Tibial nerve (tissue), 4 donors: ENCODE data around the gene PRKG2. TPM values are rescaled to one million over a fixed set of nuclear protein-coding genes. Genes with fewer than 3 reads are reported as not detected.

Experiments
- DNase-seq, 2 donors: peaks; one replicate each; pipeline ENCODE4 v3.0.0-alpha.2; 2019; ENCODE audit warnings: low spot score in 2 of 2
- H3K27ac ChIP-seq, 4 donors: fragments of 200-600 bp; sonication (generic) in 3 of 4; one replicate each; pipeline ENCODE4 v1.5.1; 2017 to 2019; ENCODE audit warnings: mild to moderate bottlenecking in 1 of 4
- H3K27me3 ChIP-seq, 2 donors: fragments of 200-600 bp; sonication (generic) in 1 of 2; one replicate each; pipeline versions ENCODE4 v1.5.1 to v1.6.0; 2017 to 2019
- H3K36me3 ChIP-seq, 3 donors: fragments of 200-600 bp; sonication (generic); one replicate each; pipeline ENCODE4 v1.5.1; 2018 to 2019
- H3K4me1 ChIP-seq, 4 donors: fragments of 200-600 bp; sonication (generic) in 3 of 4; one replicate each; pipeline ENCODE4 v1.5.1; 2017 to 2019
- H3K4me3 ChIP-seq, 4 donors: fragments of 200-600 bp; sonication (generic) in 3 of 4; one replicate each; pipeline ENCODE4 v1.5.1; 2017 to 2019; ENCODE audit warnings: mild to moderate bottlenecking in 1 of 4, moderate library complexity in 1 of 4
- H3K9me3 ChIP-seq, 4 donors: fragments of 200-600 bp; sonication (generic) in 3 of 4; one replicate each; pipeline ENCODE4 v1.5.1; 2017 to 2019
- CTCF ChIP-seq, 5 experiments: fragments of 200-600 bp in 3 of 5; fragments of 450-650 bp in 2 of 5; sonication (generic) in 3 of 5; IDR thresholded peaks; one replicate each; pipeline ENCODE4 v1.5.1; 2016 to 2019; ENCODE audit warnings: antibody characterized with exemption in 5 of 5, mild to moderate bottlenecking in 3 of 5, moderate library complexity in 2 of 5
- EP300 ChIP-seq, 2 donors: sonication (generic); formaldehyde crosslinking; IDR thresholded peaks; one replicate each; pipeline ENCODE4 v1.6.1; 2017; ENCODE audit warnings: antibody characterized with exemption in 2 of 2, mild to moderate bottlenecking in 1 of 2
- POLR2A ChIP-seq, 2 donors: fragments of 450-650 bp; IDR thresholded peaks; one replicate each; pipeline ENCODE4 v1.6.1; 2017; ENCODE audit warnings: antibody characterized with exemption in 2 of 2, mild to moderate bottlenecking in 2 of 2, moderate library complexity in 2 of 2
- WGBS, 2 donors: methylation state at CpG; one replicate each; pipeline ENCODE4 v1.1.5; 2018; 5-methylcytosine and 5-hydroxymethylcytosine counted together
- total RNA-seq, 4 donors: library from RNA; depleted of rRNA; stranded (reverse); fragments of >200 nt; gene quantifications; one replicate each; pipeline ENCODE4 v1.1.0, GENCODE V29; 2016

Gene PRKG2
- total RNA-seq, 4 donors from 2014 or later: 0.30 to 4.4 (median 2.4) TPM

- no peaks in the 10 kb centered on the region for H3K9me3 ChIP-seq
- DNase-seq: no peak
- WGBS, 2 donors: 77 to 92% methylated on average over 5 of the region's 5 CpGs
- H3K4me1 ChIP-seq: no peaks in the 10 kb centered on the region
- no peaks in the 10 kb centered on the region for H3K27me3 ChIP-seq
- no peaks in the 10 kb centered on the region for H3K36me3 ChIP-seq
- H3K4me3 ChIP-seq: no peak overlapping the region
- no peak overlapping the region for H3K27ac ChIP-seq
- TF ChIP-seq POLR2A (IDR thresholded peaks at IDR 0.05) (no peak), CTCF (IDR thresholded peaks at IDR 0.05) (no peak), EP300 (IDR thresholded peaks at IDR 0.05) (no peak)
Observed at GRCh38 chr4:81120055-81120454, 95.0 kb downstream of the PRKG2 start.

- WGBS, 2 donors: 75 to 80% methylated on average over 7 of the region's 7 CpGs
- Histone ChIP-seq H3K4me3 (no peak overlapping the region), H3K9me3 (no peaks in the 10 kb centered on the region), H3K36me3 (no peaks in the 10 kb centered on the region), H3K4me1 (no peaks in the 10 kb centered on the region), H3K27me3 (no peaks in the 10 kb centered on the region), H3K27ac (no peak overlapping the region)
- no peak for TF ChIP-seq CTCF (IDR thresholded peaks at IDR 0.05)
- no peak for TF ChIP-seq EP300 (IDR thresholded peaks at IDR 0.05)
- no peak for TF ChIP-seq POLR2A (IDR thresholded peaks at IDR 0.05)
- DNase-seq: no peak
Observed at GRCh38 chr4:81118086-81118485, 96.9 kb downstream of the PRKG2 start.

GRCh38 chr4:81116566-81116965 lies 98.5 kb downstream of the PRKG2 start:
- Histone ChIP-seq H3K9me3 (no peaks in the 10 kb centered on the region), H3K4me1 (no peaks in the 10 kb centered on the region), H3K4me3 (no peak overlapping the region), H3K36me3 (no peaks in the 10 kb centered on the region), H3K27me3 (no peaks in the 10 kb centered on the region), H3K27ac (no peak overlapping the region)
- TF ChIP-seq EP300 (IDR thresholded peaks at IDR 0.05): no peak
- no peak for TF ChIP-seq POLR2A (IDR thresholded peaks at IDR 0.05)
- no peak for TF ChIP-seq CTCF (IDR thresholded peaks at IDR 0.05)
- no peak for DNase-seq
- WGBS, 2 donors: 58 to 67% methylated on average over 1 of the region's 1 CpG

GRCh38 chr4:81113024-81113423 lies 102.0 kb downstream of the PRKG2 start:
- 90 to 92% methylated on average over 5 of the region's 5 CpGs for WGBS, 2 donors

GRCh38 chr4:81109356-81109755 lies 105.7 kb downstream of the PRKG2 start:
- H3K4me3 ChIP-seq: no peak overlapping the region
- TF ChIP-seq POLR2A (IDR thresholded peaks at IDR 0.05) (no peak), CTCF (IDR thresholded peaks at IDR 0.05) (no peak), EP300 (IDR thresholded peaks at IDR 0.05) (no peak)
- H3K9me3 ChIP-seq: no peaks in the 10 kb centered on the region
- DNase-seq: no peak
- no peaks in the 10 kb centered on the region for H3K4me1 ChIP-seq
- H3K27me3 ChIP-seq: no peaks in the 10 kb centered on the region
- WGBS, 2 donors: 91 to 100% methylated on average over 1 of the region's 1 CpG
- no peaks in the 10 kb centered on the region for H3K36me3 ChIP-seq
- no peak overlapping the region for H3K27ac ChIP-seq

More at GRCh38 chr4:81113024-81113423, 102.0 kb downstream of the PRKG2 start:
- DNase-seq: no peak
- Histone ChIP-seq H3K4me3 (no peak overlapping the region), H3K4me1 (no peaks in the 10 kb centered on the region), H3K36me3 (no peaks in the 10 kb centered on the region), H3K27me3 (no peaks in the 10 kb centered on the region), H3K27ac (no peak overlapping the region), H3K9me3 (no peaks in the 10 kb centered on the region)
- TF ChIP-seq CTCF (IDR thresholded peaks at IDR 0.05) (no peak), POLR2A (IDR thresholded peaks at IDR 0.05) (no peak), EP300 (IDR thresholded peaks at IDR 0.05) (no peak)
